Hematopoietic multipotent progenitor cell treated with erythropoietin and hydrocortisone succinate and interleukin-3 and kit ligand, for 8 days (in vitro differentiated cells): Measurements from ENCODE around the gene RAB6A.
A peak's percentile ranks its signal among the peaks of the same experiment; 100 is the strongest.
"Not testable (repeated sequence)": the region's sequence is repeated elsewhere in the genome, so short reads cannot be mapped to it uniquely, and the experiment has no call there.

Experiments
- DNase-seq: peaks from one replicate; pipeline ENCODE4 v3.0.0-alpha.2; 2015

Gene RAB6A

GRCh38 chr11:73761403-73761945 lies 600 bp upstream of the RAB6A start:
- DNase-seq, result no peak

GRCh38 chr11:73760135-73760678 lies 667 bp downstream of the RAB6A start:
- no peak for DNase-seq

GRCh38 chr11:73759610-73760134 lies 1.2 kb downstream of the RAB6A start:
- DNase-seq, result no peak

- DNase-seq, result no peak
Measured at GRCh38 chr11:73758451-73758850, 2.4 kb downstream of the RAB6A start.

GRCh38 chr11:73757598-73757997 lies 3.3 kb downstream of the RAB6A start:
- no peak for DNase-seq

GRCh38 chr11:73755670-73756069 lies 5.2 kb downstream of the RAB6A start:
- DNase-seq, result no peak

- DNase-seq, result no peak
Measured at GRCh38 chr11:73753938-73754337, 6.9 kb downstream of the RAB6A start.

GRCh38 chr11:73752903-73753302 lies 8.0 kb downstream of the RAB6A start:
- no peak for DNase-seq

GRCh38 chr11:73752216-73752867 lies 8.5 kb downstream of the RAB6A start:
- no peak for DNase-seq

- not testable (repeated sequence) for DNase-seq
Measured at GRCh38 chr11:73750862-73751261, 10.0 kb downstream of the RAB6A start.

- DNase-seq, result no peak
Measured at GRCh38 chr11:73750228-73750627, 10.6 kb downstream of the RAB6A start.

- DNase-seq, result no peak
Measured at GRCh38 chr11:73749118-73749517, 11.8 kb downstream of the RAB6A start.

- no peak for DNase-seq
Measured at GRCh38 chr11:73748300-73748699, 12.6 kb downstream of the RAB6A start.

GRCh38 chr11:73747762-73748161 lies 13.1 kb downstream of the RAB6A start:
- no peak for DNase-seq

GRCh38 chr11:73746701-73747100 lies 14.2 kb downstream of the RAB6A start:
- DNase-seq, result no peak

- no peak for DNase-seq
Measured at GRCh38 chr11:73743045-73743444, 17.8 kb downstream of the RAB6A start.

- not testable (repeated sequence) for DNase-seq
Measured at GRCh38 chr11:73735959-73736358, 24.9 kb downstream of the RAB6A start.

- no peak for DNase-seq
Measured at GRCh38 chr11:73734993-73735392, 25.9 kb downstream of the RAB6A start.

- DNase-seq, result not testable (repeated sequence)
Measured at GRCh38 chr11:73734011-73734410, 26.9 kb downstream of the RAB6A start.

GRCh38 chr11:73732936-73733335 lies 27.9 kb downstream of the RAB6A start:
- DNase-seq, result not testable (repeated sequence)

- peak; percentile 22 for DNase-seq
Measured at GRCh38 chr11:73729594-73730206, 31.2 kb downstream of the RAB6A start.

GRCh38 chr11:73728000-73728399 lies 32.9 kb downstream of the RAB6A start:
- DNase-seq, result no peak

GRCh38 chr11:73726825-73727224 lies 34.0 kb downstream of the RAB6A start:
- no peak for DNase-seq

GRCh38 chr11:73717136-73717535 lies 43.7 kb downstream of the RAB6A start:
- DNase-seq, result no peak
